A549 (cell line): ENCODE data around the gene SPRYD3.

Experiments used
- CTCF ChIP-seq: fragments of >200 bp; sonication (Bioruptor Twin); formaldehyde crosslinking; IDR thresholded peaks from 3 replicates; pipeline ENCODE4 v1.5.1; 2016
- FOSB ChIP-seq: fragments of 250-450 bp; sonication (Bioruptor Pico); IDR thresholded peaks from 2 replicates; pipeline ENCODE4 v1.5.0; 2020; ENCODE audit warnings: mild to moderate bottlenecking, moderate library complexity
- FOSL2 ChIP-seq, 2 experiments: fragments of 450-650 bp in 1 of 2; fragments of >200 bp in 1 of 2; sonication (Bioruptor Twin) in 1 of 2; formaldehyde crosslinking; IDR thresholded peaks; 2 replicates each; pipeline versions ENCODE4 v1.5.0 to v1.6.1; 2016 to 2020; ENCODE audit warnings: mild to moderate bottlenecking in 1 of 2, moderate library complexity in 1 of 2
- HOXB13 ChIP-seq: fragments of 250-450 bp; sonication (Bioruptor Pico); IDR thresholded peaks from 2 replicates; pipeline ENCODE4 v1.5.0; 2020; ENCODE audit warnings: low read depth, mild to moderate bottlenecking, moderate library complexity
- JUN ChIP-seq, 2 experiments: fragments of >200 bp; sonication (Bioruptor Twin); formaldehyde crosslinking; IDR thresholded peaks; 2 replicates in 1 of 2; 3 replicates in 1 of 2; pipeline ENCODE4 v1.6.1; 2016 to 2017
- MAFK ChIP-seq: fragments of 450-650 bp; IDR thresholded peaks from 2 replicates; pipeline ENCODE4 v1.6.1; 2014; ENCODE audit not compliant: partially characterized antibody
- NPAS2 ChIP-seq: fragments of 250-450 bp; sonication (Bioruptor Pico); IDR thresholded peaks from 2 replicates; pipeline ENCODE4 v1.8.0; 2022; ENCODE audit warnings: mild to moderate bottlenecking, moderate library complexity, borderline replicate concordance
- POLR2A ChIP-seq: IDR thresholded peaks from 2 replicates; pipeline ENCODE4 v1.6.1; 2012; ENCODE audit warnings: mild to moderate bottlenecking, low read length
- RAD21 ChIP-seq, 2 experiments: fragments of >200 bp in 1 of 2; sonication (Bioruptor Twin) in 1 of 2; formaldehyde crosslinking in 1 of 2; IDR thresholded peaks in 1 of 2; conservative IDR thresholded peaks in 1 of 2; 2 replicates in 1 of 2; 3 replicates in 1 of 2; pipeline ENCODE4 v1.6.1; 2012 to 2018; ENCODE audit warnings: inconsistent platforms in 1 of 2
- TF ChIP-seq, protein P1 (sequence below): fragments of 450-650 bp; IDR thresholded peaks from 2 replicates; pipeline ENCODE4 v1.6.1; 2014; ENCODE audit warnings: antibody characterized with exemption
- TF ChIP-seq, protein P2 (sequence below): fragments of >200 bp; sonication (Bioruptor Twin); formaldehyde crosslinking; IDR thresholded peaks from 2 replicates; pipeline ENCODE4 v1.6.1; 2016

DNA sequence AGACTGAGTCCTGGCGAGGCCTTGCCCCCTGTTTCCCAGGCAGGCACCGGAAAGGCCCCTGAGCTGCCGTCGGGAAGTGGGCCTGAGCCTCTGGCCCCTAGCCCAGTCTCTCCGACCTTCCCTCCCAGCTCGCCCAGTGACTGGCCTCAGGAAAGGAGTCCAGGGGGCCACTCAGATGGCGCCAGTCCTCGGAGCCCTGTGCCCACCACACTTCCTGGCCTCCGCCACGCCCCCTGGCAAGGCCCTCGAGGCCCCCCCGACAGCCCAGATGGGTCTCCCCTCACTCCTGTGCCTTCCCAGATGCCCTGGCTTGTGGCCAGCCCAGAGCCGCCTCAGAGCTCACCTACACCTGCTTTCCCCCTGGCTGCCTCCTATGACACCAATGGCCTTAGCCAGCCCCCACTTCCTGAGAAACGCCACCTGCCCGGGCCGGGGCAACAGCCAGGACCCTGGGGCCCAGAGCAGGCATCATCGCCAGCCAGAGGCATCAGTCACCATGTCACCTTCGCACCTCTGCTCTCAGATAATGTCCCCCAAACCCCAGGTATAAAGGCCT lies 18.4 kb downstream of the SPRYD3 start:
- TF ChIP-seq CTCF (no peak), NPAS2 (no peak), FOSL2 (IDR thresholded peaks at IDR 0.05) (no peak), FOSL2 (CRISPR knock-in tag; IDR thresholded peaks at IDR 0.05) (no peak), JUN (IDR thresholded peaks at IDR 0.05) (no peak), RAD21 (conservative IDR thresholded peaks at IDR 0.05 in 1 of 2, IDR thresholded peaks at IDR 0.05 in 1 of 2) (no peak), FOSB (CRISPR knock-in tag) (no peak), POLR2A (no peak), HOXB13 (CRISPR knock-in tag) (no peak), MAFK (no peak)
- TF ChIP-seq, protein P1, sequence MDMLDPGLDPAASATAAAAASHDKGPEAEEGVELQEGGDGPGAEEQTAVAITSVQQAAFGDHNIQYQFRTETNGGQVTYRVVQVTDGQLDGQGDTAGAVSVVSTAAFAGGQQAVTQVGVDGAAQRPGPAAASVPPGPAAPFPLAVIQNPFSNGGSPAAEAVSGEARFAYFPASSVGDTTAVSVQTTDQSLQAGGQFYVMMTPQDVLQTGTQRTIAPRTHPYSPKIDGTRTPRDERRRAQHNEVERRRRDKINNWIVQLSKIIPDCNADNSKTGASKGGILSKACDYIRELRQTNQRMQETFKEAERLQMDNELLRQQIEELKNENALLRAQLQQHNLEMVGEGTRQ: no peak
- TF ChIP-seq, protein P2, sequence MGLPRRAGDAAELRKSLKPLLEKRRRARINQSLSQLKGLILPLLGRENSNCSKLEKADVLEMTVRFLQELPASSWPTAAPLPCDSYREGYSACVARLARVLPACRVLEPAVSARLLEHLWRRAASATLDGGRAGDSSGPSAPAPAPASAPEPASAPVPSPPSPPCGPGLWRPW: no peak
